ENCODE measurements around the gene AURKA.
"Not testable (repeated sequence)": the region's sequence is repeated elsewhere in the genome, so short reads cannot be mapped to it uniquely, and the experiment has no call there.

The AURKA gene

DNA sequence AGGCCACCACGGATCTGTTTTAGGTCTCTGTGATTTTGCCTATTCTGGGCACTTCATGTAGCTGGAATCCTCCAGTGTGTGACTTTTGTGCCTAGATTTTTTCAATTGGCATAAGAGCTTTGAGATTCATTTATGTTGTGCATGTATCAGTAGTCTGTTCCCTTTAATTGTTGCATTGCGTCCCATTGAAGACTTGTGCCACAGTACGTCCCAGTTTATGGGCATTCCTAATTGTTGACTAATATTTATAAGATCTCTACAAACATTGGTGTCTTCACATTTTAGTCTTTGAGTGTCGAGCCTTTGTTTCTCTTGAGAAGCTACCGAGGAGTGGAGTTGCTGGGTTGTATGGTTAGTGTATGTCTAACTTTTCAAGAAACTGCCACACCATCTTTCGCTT, 33.9 kb downstream of the AURKA start:
- no peak for DNase-seq

GRCh38 chr20:56353356-56353755, 38.7 kb downstream of the AURKA start:
- no peak for DNase-seq

DNA sequence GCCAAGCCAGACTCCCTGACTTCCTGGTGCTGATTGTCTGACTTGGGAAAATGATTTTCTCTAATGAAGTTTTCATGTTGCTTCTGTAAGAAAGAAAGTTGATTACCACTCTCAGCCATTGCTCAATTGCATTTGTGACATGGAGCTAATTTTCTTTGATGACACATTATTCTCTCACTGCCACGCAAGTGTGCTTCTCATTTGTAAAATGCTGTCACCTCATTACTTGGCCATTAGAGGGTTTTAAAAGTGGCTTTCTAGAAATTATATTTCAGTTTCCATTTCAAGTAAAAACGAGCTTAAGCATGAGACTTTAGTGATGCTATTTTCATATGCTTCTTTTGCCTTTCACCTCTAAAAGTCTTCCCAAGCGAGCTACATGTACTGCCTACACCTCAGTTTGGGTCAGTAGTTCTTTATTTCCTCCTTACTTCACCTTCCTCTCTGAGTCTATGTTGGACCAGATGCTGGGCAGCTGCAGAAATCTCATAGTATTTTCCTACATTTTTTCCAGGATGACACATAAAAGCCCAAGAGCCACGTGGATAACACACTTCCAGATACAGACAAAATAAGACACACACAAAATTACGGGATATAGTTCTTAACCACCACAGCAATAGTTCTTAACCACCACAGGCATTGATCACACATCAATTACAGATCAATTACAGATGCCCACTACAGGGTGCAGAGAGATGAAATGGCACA, 39.5 kb downstream of the AURKA start:
- DNase-seq: no peak

DNA sequence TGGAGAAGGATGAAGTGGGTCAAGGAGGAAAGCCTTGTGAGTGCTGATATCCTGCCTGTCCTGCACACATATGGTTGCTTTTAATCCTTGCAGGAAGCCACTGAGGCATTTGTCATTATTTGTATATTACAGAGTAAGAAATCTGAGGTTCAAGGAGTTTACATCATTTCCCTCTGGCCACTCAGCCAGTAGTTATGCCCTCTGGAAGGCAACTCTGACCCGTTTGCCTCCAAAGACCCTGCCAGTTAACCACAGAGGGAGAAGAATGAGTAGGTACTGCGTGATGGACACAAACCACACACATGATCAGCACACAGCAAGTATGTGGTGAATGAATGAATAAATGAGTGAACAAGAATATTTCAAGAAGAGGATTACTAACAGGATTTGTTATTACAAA, 41.2 kb downstream of the AURKA start:
- no peak for DNase-seq

DNA sequence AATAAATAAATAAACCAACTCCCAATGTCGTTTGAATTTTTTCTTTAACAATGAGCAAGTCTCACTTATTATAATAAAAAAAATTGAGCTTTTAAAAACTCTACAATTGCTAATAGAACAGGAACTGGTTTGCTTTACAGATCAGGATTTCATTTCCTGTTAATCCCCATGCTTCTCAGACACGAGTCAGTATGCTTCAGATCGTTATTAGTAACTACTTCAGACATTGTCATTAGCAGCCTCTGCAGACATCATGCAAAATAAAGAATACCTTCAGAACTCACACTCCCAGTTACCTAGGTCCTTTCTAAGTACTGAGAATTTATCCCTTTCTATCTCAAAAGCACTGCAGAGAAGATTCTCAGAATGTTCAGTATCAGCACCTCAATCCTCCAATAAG, 43.3 kb downstream of the AURKA start:
- DNase-seq: no peak

GRCh38 chr20:56348305-56348693, 43.7 kb downstream of the AURKA start:
- DNase-seq: no peak

- no peak for DNase-seq
Observed at GRCh38 chr20:56347628-56348304, 44.2 kb downstream of the AURKA start.

DNA sequence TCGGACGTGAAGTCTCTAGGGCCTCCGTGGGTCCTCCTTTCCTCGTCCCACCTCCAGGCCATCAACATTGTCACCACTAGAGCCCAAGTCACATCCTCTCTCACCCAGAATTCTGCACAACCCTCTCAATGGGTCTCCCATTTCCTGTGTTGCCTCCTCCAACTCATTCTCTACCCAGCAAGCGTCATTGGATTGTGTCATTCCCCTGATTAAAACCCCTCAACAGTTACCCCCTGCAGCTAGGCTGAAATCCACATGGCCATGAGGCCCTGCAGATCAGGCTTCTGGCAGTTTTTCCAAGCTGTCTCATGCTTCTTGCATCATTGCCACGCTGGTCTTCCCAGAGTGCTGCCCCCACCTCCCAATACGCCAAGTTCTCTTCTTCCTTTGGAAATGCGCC, 46.1 kb downstream of the AURKA start:
- no peak for DNase-seq

DNA sequence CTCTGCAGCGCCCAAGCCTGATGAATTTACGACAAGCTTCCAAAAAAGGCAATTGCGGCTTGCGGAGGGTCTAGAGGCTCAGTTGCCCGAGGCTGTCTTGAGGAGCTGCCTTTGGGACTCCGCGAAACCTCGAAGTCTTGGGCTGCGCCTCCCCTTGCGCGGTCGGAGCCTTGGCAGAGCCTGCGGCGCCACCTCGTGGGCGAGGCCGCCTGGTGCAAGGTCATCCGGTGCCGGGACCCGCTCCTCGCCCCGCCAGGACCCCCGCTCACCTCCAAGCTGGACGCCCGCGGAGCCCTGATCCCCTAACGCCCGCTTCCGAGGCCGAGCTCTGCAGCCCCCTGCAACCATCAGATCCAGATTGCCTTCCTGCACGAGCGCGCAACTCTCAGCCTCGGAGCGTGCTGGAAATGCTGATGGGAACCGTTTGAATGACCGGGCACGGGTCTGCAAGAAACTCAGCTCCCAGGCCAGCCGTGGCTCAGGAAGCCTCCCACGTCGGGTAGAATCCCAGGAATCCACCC, 48.1 kb downstream of the AURKA start:
- DNase-seq: peak; percentile 17

DNA sequence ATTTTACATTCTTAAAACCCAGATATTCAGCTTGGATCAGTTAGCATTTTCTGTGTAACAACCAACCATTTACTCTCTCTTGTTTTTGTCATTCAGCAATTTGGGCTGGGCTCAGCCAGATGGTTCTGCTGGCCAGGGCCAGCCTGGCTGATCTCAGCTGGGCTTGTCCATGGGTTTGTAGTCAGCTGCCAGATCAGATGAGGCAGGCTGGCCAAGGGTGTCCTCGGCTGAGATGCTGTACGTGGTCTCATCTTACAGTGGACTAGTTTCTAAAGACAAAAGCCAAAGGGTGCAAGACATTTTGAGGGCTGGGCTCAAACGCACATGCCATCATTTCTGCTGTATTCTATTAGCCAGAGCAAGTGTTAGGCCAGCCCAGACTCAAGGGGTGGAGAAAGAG, 49.2 kb downstream of the AURKA start:
- no peak for DNase-seq

DNA sequence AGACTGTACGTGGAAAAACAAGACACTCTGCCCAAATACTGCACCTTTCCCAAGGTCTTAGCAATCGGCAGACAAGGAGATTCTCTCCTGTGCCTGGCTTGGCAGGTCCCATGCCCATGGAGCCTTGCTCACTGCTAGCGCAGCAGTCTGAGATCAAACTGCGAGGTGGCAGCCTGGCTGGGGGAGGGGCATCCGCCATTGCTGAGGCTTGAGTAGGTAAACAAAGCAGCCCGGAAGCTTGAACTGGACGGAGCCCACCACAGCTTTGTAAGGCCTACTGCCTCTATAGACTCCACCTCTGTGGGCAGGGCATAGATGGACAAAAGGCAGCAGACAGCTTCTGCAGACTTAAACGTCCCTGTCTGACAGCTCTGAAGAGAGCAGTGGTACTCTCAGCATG, 55.3 kb downstream of the AURKA start:
- not testable (repeated sequence) for DNase-seq

DNA sequence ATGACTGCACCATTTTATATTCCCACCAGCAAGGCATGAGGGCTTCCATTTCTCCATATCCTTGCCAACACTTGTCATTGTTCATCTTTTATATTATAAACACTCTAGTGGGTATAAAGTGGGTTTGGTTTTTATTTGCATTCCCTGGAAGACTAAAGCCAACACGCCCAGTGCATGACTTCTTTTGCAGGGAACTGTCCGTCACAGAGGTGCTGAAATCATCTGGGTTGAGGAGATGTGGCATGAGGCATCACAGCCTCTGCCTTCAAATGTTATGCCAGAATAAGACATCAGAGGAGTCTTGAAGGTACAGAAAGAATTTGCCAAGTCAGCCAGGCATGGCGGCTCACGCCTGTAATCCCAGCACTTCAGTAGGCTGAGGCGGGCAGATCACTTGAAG, 63.2 kb downstream of the AURKA start:
- DNase-seq: no peak

GRCh38 chr20:56324806-56325205, 67.2 kb downstream of the AURKA start:
- DNase-seq: no peak

DNA sequence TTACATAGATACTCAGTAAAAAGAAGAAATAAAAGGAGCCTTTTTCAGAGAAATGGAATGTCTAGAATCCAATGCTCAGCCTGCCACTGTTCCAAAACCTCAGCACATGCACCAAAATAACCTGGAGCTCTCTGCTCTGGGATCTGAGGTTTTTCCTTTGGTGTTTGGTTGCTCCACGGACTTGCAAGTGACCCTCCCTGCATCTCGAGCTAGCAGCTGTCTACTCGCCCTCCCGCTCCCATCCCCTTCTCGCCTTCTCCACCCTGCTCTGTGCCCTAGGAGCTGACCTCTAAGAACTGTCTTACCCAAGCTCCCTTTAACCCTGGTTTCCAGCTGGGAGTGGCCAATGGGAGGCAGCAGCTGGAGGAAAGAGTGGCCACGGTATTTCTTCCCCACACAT, 68.4 kb downstream of the AURKA start:
- no peak for DNase-seq

- DNase-seq: no peak
Observed at GRCh38 chr20:56323206-56323605, 68.8 kb downstream of the AURKA start.

DNA sequence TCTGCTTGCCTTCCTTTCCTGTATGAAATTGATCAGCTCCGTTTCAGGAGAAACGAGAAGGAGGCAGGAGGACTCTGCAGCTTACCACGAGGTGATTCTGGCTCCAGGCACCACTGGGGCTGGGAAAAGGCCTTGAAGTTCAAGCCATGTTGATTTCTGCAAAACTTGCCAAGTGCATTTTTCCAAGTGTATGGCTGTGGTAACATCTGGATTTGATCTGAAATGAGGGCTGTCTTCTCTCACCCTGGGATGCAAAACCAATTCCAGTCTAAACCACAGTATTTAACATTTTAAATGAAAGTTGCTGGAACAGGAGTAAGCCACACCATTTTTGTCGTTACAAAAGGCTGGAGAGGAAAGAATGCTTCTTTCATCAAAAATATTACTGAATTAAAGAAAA, 69.3 kb downstream of the AURKA start:
- DNase-seq: no peak
